ENCODE data around the gene PLLP.
"Not testable (repeated sequence)": the region's sequence is repeated elsewhere in the genome, so short reads cannot be mapped to it uniquely, and the experiment has no call there.

Gene PLLP

GRCh38 chr16:57301126-57301817 lies 16.8 kb upstream of the PLLP start:
- no peak for DNase-seq

- peak; percentile 99 for DNase-seq
Measured at GRCh38 chr16:57300387-57301125, 16.1 kb upstream of the PLLP start.

DNA sequence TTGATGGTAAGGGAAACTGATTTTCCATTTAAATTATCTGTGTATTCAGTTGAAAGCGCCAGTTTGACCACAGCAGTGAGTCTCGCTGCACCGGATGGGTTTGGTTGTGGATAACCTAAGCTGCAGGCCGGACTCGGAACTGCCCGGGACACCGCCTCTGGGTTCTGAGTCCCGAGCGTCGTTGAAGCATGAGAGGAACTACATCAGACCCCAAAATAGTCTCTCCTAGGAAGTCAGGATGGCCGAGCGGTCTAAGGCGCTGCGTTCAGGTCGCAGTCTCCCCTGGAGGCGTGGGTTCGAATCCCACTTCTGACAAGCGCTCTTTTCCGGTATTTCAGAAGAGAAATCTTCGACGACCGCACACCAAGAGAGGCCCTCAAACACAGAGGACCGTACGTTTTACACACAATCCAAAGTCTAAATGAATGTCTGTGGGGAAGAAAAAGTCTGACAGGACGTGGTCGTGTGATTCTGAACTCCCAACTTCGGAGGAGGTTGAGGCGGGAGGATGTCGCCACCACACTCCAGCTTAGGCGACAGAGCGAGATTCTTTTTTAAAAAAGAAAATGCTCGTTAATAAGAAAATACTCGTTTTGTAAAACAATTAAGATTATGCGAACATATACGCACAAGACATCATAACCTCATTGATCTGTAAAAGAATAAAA lies 15.4 kb upstream of the PLLP start:
- DNase-seq, result peak; percentile 88

DNA sequence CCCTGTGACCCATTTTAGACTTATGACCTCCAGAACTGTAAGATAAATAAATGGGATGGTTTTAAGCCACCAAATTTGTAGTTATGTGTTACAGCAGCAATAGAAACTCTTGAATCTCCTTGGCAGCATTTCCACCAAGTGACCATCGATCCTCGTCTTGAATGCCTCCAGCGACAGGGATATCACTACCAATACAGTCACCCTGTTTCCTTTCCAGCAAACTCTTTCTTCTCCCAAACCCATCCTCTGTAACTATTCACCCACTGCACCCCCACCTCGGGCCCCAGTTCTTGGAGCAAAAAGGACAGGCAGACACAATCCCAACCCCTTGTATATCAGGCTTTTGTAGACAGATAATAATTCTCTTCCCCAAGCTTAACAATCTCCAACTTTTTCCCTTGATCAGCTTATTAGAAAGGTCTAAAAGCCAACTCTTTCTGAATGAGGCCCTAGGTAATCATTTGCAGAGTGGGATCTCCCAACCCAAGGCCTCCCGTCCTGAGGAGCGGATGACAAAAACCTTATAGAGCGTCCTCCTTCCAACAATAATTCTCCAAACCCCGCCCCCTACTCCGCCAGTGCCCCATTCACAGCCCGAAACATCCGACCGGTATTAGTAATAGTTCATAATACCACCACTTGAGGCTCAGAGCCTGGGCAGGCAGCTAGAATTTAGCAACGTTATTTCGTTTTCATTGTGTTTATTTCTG lies 14.7 kb upstream of the PLLP start:
- DNase-seq, result no peak

- DNase-seq, result peak; percentile 19
Measured at GRCh38 chr16:57297856-57298255, 13.4 kb upstream of the PLLP start.

DNA sequence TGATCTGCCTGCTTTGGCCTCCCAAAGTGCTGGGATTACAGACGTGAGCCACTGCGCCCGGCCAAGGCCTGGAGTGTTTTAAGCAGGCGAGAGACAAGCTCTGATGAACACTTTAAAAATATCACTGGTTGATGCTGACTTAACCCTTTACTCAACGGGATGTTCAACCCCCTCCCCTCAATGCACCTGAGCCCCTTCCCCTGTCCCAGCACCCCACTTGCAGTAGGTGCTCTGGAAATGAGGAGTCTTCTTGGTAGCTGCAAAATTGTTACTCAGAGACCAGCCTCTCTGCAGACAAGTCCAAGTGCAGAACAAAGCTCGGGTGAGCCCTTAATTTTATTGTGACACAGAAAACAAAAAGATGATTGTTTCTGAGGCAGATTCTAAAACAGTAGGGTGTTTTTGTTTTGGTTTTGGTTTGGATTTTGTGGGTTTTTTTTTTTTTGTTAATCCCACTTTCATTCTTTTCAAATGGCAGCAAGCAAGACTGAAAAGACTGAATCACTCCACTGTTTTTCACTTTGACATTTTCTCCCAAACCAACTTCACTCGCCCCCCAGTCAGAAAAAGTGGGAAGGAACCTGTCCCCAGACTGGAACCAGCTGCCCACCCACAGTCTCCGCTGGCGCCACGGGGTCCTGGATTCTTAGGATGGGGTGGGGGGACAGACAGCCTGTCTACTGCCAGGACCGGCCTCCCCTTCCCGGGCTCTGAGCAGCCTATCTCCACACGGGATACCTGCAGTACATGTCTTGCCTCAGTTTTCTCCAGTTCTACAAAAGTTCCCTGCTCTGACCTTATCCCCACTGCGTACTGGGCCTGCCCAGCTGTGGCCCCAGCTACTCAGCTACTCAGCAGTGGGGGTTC lies 5.2 kb upstream of the PLLP start:
- DNase-seq, result no peak

DNA sequence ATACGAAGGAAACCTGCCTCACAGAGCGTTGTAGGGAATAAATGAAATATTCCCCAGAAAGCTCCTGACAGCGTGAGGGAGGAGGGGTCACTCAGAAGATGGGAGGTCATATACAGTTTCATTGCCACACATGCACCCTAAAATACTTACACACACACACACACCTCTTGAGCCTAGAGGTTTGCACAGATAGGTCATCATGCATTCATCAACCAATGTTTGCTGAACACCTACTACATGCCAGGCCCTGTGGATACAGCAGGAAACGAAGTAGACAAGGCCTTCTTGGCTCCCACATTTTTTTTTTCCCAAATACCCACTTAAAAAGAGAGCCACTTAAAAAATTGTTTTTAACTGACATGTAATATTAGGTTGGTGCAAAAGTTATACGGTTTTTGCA lies 907 bp upstream of the PLLP start:
- no peak for DNase-seq

- DNase-seq, result no peak
Measured at GRCh38 chr16:57284952-57285363, 486 bp upstream of the PLLP start.

- DNase-seq, result no peak
Measured at GRCh38 chr16:57283959-57284208, 588 bp downstream of the PLLP start.

GRCh38 chr16:57283214-57283958 lies 1.1 kb downstream of the PLLP start:
- DNase-seq, result no peak

GRCh38 chr16:57282510-57283213 lies 1.8 kb downstream of the PLLP start:
- no peak for DNase-seq

- no peak for DNase-seq
Measured at GRCh38 chr16:57281791-57282190, 2.7 kb downstream of the PLLP start.

- no peak for DNase-seq
Measured at GRCh38 chr16:57279780-57280638, 4.5 kb downstream of the PLLP start.

DNA sequence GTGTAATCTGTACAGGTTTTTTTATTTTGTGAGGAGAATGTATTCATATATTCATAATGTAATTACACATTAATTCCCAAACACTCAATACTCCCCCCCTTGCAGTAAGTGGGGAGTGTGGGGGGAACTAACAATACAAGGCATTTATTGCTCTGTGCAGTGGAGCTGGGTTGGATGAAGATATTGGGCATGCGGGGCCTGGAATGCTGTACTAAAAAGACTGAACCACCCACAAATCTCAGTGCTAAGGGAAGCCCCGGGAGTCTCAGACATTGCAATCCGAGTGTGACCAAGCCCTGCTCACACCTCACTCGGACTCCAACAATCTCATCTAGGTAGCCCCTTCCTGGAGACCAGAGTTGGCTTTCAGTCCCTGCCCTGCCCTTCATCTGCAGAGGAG lies 6.0 kb downstream of the PLLP start:
- no peak for DNase-seq

- peak; percentile 67 for DNase-seq
Measured at GRCh38 chr16:57277586-57277985, 6.9 kb downstream of the PLLP start.

DNA sequence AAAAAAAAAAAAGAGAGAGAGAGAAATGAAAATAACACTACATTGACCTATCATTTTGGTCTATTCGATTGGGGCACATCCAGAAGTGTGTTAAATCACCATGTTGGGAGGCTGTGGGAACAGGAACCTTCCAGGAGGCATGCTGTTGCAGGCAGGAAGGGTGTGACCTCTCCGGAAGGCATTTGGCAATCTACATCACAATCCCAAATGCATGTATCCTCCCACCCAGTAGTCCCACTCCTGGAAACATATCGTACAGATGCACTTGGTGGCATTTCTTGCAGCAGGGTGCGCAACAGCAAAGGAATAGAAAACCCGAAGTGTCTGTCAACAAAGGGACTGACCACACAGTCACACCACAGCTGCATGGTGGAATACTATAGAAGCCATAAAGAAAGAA lies 7.9 kb downstream of the PLLP start:
- no peak for DNase-seq

DNA sequence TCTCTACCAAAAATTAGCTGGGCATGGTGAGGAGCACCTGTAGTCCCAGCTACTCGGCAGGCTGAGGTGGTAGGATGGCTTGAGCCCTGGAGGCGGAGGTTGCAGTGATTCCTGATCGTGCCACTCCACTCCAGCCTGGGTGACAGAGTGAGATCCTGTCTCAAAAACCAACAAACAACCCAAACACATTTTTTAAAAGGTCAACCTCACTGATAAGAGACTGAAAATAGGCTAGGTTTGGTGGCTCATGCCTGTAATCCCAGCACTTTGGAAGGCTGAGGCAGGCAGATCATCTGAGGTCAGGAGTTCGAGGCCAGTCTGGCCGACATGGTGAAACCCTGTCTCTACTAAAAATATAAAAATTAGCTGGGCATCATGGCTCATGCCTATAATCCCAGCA lies 8.5 kb downstream of the PLLP start:
- not testable (repeated sequence) for DNase-seq

GRCh38 chr16:57273826-57274225 lies 10.6 kb downstream of the PLLP start:
- no peak for DNase-seq

DNA sequence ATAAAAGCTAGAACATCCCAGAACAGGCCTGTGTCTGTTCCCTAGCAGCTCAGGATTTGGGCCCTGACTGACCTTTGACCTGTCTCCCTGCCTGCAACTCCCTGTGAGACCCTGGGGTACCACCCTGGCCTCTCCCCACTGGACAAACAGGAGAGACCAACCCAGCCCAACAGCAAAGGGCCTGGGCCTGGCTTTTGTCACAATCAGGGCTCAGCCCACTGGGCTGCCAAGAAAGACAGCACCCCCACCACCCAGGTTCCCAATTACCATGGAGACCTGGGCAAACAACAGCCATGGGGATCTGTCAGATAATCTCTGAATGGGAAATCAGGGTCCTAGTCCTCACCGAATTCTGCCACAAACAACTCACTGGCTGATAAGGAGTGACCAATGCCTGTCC lies 11.1 kb downstream of the PLLP start:
- no peak for DNase-seq

DNA sequence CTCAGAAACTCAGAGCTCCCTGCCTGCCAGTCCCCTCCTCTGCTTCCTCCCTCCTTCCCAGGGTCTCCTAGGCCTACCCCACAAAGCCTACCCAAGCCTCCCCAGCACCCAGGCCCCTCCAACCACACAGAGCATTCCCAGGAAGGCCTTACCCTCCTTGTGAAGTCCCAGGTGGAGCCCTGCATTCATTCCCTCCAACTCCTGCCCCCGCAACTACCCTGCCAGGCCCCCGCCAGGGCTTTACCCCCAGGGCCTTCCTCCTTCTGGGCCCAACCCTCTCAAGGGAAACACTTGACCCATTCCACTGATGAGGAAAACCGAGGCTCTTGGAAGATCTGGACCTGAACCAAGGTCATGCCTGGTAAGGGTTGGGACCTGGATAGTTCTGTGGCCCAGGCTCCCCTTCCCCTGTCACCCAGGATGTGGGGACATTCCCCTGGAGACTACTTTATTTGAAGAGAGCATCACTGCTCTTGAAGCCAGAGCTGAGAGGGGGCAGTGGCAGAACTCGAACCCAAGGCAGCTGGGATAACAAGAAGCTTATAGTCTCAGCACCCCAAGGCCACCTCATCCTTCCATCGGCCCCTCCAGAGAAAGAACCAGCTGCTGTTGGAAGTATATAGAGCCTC lies 12.5 kb downstream of the PLLP start:
- DNase-seq, result no peak

Data from stimulated activated CD4-positive, alpha-beta T cell treated with anti-CD3 and anti-CD28 coated beads, Interleukin-1b, Interleukin-23, amount 100 ng/mL, for 48 hours (primary cell).